GM12872 (cell line): ENCODE data around the gene MARS1.

Experiments
- CTCF ChIP-seq: IDR thresholded peaks from 3 replicates; pipeline ENCODE4 v1.5.1; 2011; ENCODE audit warnings: low read depth, mild to moderate bottlenecking, low read length, moderate library complexity; ENCODE audit not compliant: insufficient read depth

The MARS1 gene

DNA sequence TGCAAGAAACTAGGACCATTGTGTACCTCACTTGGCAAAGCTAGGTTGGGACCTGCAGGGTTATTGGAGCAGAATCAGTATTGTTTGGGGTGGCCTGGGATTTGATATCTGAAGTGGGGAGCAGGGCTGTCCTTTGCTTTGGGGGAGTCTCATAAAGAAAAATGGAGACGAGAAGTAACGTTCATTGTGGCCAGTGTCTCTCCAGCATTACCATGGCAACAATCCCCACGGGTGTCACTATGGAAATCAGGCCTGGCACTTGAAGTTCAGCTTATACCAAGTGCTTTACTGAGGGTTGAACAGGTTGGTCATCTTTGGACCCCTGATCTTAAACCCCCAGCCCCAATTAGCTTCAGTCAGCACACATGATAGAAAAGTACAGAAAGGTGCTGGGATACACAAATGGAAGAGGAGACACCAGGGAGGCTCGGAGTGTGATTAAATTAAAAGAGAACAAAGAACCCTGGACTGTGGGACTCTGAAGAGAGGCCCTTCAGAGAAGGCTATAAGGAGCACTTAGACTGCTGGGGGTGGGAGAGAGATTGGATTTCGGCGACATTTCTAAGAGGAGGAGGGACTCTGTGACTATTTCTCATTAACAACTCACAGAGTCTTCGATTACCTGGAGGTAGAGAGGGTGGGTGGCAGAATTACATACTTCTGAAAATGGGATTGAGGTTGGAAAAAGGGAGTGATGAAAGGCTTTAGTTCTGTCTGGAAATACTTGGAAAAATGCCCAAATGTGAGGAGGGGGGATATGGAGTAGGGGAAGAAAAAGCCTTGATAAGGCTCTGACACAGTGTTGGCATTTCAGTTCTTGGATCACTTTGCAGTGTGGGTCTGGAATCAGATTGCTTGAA, 65.7 kb downstream of the MARS1 start:
- no peak for TF ChIP-seq CTCF

DNA sequence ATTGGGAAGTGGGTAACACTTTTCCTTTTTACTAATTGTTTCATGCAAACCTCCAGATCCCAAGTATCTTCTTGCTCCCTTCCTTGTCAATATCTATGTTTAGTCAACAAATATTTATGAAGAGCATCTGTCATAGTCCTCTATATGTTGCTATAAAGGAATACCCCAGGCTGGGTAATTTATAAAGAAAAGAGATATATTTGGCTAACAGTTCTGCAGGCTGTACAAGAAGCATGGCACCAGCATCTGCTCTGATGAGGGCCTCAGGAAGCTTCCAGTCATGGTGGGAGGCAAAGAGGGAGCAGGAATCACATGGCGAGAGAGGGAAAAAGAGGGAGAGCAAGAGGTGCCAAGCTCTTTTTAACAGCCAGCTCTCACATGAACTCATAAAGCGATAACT, 66.6 kb downstream of the MARS1 start:
- TF ChIP-seq CTCF, result no peak

GRCh38 chr12:57554897-57555296, 67.0 kb downstream of the MARS1 start:
- TF ChIP-seq CTCF, result no peak

DNA sequence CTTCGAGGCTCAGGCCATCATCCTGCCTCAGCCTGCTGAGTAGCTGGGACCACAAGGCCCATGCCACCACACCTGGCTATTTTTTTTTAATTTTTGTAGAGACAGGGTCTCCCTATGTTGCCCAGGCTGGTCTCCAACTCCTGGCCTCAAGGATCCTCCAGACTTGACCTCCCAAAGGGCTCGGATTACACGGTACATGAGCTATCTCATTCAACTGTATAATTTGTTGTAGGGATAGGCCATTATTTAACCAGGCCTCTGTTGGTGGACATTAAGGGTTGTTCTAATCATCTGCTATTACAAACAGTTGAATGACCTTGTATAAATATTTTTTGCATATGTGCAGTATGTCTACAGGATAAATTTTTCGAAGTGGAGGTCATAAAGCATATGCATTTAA, 71.0 kb downstream of the MARS1 start:
- no peak for TF ChIP-seq CTCF

DNA sequence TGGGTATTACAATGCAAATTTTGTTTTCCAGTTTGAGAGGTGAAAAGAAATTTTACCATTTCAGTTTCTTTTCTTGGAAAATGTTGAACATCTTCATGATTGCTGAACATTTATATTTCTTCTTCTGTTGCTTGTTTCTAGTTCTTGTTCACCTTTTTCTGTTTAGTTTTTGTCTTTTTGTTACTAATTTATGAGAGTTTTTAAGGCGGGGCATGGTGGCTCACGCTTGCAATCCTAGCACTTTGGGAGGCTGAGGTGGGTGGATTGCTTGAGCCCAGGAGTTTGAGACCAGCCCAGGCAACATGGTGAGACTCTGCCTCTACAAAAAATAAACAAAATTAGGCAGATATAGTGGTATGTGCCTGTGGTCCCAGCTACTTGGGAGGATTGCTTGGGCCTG, 72.6 kb downstream of the MARS1 start:
- TF ChIP-seq CTCF, result no peak

DNA sequence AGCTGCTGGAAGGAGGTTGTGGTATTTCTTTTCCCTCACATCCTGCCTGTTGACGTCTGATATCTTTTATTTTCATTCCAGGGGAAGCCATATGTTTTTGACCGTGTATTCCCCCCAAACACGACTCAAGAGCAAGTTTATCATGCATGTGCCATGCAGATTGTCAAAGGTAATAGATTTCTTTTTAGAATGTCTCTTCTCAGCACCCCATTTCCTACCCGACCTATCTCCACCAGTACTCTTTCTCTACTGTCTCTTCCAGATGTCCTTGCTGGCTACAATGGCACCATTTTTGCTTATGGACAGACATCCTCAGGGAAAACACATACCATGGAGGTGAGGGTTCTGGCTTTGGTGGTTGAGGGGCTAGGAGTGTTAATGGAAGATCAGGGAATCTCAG, 75.5 kb downstream of the MARS1 start:
- TF ChIP-seq CTCF, result no peak

GRCh38 chr12:57564178-57564740, 76.4 kb downstream of the MARS1 start:
- TF ChIP-seq CTCF, result no peak
